Ectodermal cell (in vitro differentiated cells): ENCODE results near the gene CDH4.

Experiments
- H3K27ac ChIP-seq: 2 replicates; pipeline ENCODE4 v1.7.0; 2013; ENCODE audit warnings: mild to moderate bottlenecking, low read depth, low read length; ENCODE audit not compliant: insufficient read depth, poor library complexity, severe bottlenecking
- H3K27me3 ChIP-seq: 2 replicates; pipeline ENCODE4 v1.7.0; 2013; ENCODE audit warnings: mild to moderate bottlenecking, low read length; ENCODE audit not compliant: insufficient read depth, control insufficient read depth, poor library complexity, severe bottlenecking
- H3K36me3 ChIP-seq: one replicate; pipeline ENCODE4 v1.7.0; 2013; ENCODE audit warnings: low read length; ENCODE audit not compliant: control insufficient read depth, insufficient read depth
- H3K4me1 ChIP-seq: one replicate; pipeline ENCODE4 v1.7.0; 2013; ENCODE audit warnings: low read length; ENCODE audit not compliant: control insufficient read depth, insufficient read depth
- H3K4me3 ChIP-seq: 2 replicates; pipeline ENCODE4 v1.7.0; 2013; ENCODE audit warnings: low read depth, low read length, control low read depth; ENCODE audit not compliant: insufficient read depth
- H3K9me3 ChIP-seq: 2 replicates; pipeline ENCODE4 v1.7.0; 2013; ENCODE audit warnings: mild to moderate bottlenecking, low read length, moderate library complexity; ENCODE audit not compliant: control insufficient read depth
- WGBS, 2 experiments: methylation state at CpG; one replicate each; pipeline ENCODE4 v1.1.7; 2013; ENCODE audit warnings: missing lambda C conversion rate in 2 of 2; 5-methylcytosine and 5-hydroxymethylcytosine counted together

The CDH4 gene

GRCh38 chr20:61308477-61308774 is 56.4 kb downstream of the CDH4 start:
- Histone ChIP-seq H3K4me3 (no peak overlapping the region), H3K27ac (no peak overlapping the region), H3K36me3 (no peaks in the 10 kb centered on the region), H3K4me1 (peaks cover 7% of the 10 kb centered on the region), H3K27me3 (no peaks in the 10 kb centered on the region), H3K9me3 (no peaks in the 10 kb centered on the region)
- WGBS, 2 experiments, result 68 to 81% methylated on average over 2 of the region's 2 CpGs

GRCh38 chr20:61310954-61311353 is 58.9 kb downstream of the CDH4 start:
- WGBS, 2 experiments, result 95 to 100% methylated on average over 3 to 4 of the region's 7 CpGs

GRCh38 chr20:61311656-61312387 is 59.8 kb downstream of the CDH4 start:
- Histone ChIP-seq H3K4me3 (no peak overlapping the region), H3K27me3 (no peaks in the 10 kb centered on the region), H3K4me1 (peaks cover 5% of the 10 kb centered on the region), H3K9me3 (no peaks in the 10 kb centered on the region), H3K36me3 (no peaks in the 10 kb centered on the region), H3K27ac (no peak overlapping the region)
- 96 to 97% methylated on average over 13 of the region's 13 CpGs for WGBS, 2 experiments

More at GRCh38 chr20:61310954-61311353, 58.9 kb downstream of the CDH4 start:
- H3K4me1 ChIP-seq, result peaks cover 7% of the 10 kb centered on the region
- no peak overlapping the region for H3K27ac ChIP-seq
- H3K27me3 ChIP-seq, result no peaks in the 10 kb centered on the region
- H3K4me3 ChIP-seq, result no peak overlapping the region
- H3K9me3 ChIP-seq, result no peaks in the 10 kb centered on the region
- H3K36me3 ChIP-seq, result no peaks in the 10 kb centered on the region

- Histone ChIP-seq H3K27ac (no peak overlapping the region), H3K4me3 (no peak overlapping the region), H3K27me3 (no peaks in the 10 kb centered on the region), H3K9me3 (no peaks in the 10 kb centered on the region), H3K36me3 (no peaks in the 10 kb centered on the region), H3K4me1 (no peaks in the 10 kb centered on the region)
- 90% methylated on average over 13 of the region's 13 CpGs for WGBS, 2 experiments
Measured at GRCh38 chr20:61312925-61313324, 60.9 kb downstream of the CDH4 start.

GRCh38 chr20:61313396-61313795 is 61.3 kb downstream of the CDH4 start:
- H3K36me3 ChIP-seq, result no peaks in the 10 kb centered on the region
- no peaks in the 10 kb centered on the region for H3K4me1 ChIP-seq
- H3K4me3 ChIP-seq, result no peak overlapping the region
- H3K27ac ChIP-seq, result no peak overlapping the region
- H3K27me3 ChIP-seq, result no peaks in the 10 kb centered on the region
- H3K9me3 ChIP-seq, result no peaks in the 10 kb centered on the region
- WGBS, 2 experiments, result 94% methylated on average over 11 of the region's 11 CpGs

DNA sequence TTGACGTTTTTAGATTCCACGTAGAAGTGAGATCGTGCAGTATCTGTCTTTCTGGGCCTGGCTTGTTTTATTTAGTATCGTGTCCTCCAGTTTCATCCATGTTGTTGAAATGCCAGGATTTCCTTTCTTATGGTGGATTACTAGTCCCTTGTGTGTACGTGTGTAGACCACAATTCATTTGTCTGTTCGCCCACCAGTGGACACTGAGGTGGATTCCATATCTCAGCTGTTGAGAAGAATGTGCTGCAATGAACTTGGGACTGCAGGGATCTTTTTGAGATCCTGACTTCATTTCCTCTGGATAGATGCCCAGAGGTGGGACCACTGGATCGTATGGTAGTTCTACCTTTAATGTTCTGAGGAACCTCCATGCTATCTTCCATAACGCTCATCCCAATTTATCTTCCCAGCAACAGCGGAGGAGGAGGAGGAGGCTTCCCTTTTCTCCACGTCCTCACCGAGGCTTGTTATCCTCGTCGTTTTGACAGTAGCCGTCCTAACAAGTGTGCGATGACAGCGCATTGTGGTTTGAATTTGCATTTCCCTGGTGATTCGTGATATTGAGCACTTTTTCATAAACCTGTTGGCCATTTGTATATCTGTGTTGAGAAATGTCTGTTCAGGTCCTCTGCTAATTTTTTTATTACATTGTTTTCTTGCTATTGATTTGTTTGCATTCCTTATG is 62.4 kb downstream of the CDH4 start:
- Histone ChIP-seq H3K36me3 (no peaks in the 10 kb centered on the region), H3K4me3 (no peak overlapping the region), H3K9me3 (no peaks in the 10 kb centered on the region), H3K4me1 (no peaks in the 10 kb centered on the region), H3K27me3 (no peaks in the 10 kb centered on the region), H3K27ac (no peak overlapping the region)
- 95% methylated on average over 17 of the region's 17 CpGs for WGBS, 2 experiments

DNA sequence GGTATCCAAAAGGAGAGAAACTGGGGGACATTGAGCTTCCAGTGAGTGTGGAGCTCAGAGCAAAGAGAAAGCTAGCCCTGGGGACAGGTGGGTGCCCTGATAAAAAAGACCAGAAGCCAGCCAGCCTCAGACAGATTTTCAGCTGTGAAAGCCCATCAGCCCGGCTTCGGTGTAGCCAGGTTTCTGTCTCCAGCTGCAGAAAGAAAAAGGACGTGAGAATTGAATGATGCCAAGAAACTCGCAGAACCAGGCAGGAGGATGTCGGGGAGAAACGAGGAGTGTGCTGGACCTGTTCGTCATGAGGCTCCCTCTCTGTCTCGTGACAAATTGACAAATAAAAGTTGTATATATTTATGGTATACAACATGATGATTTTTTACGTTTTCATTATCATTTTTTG is 63.3 kb downstream of the CDH4 start:
- Histone ChIP-seq H3K4me1 (no peaks in the 10 kb centered on the region), H3K27me3 (no peaks in the 10 kb centered on the region), H3K36me3 (no peaks in the 10 kb centered on the region), H3K9me3 (no peaks in the 10 kb centered on the region), H3K4me3 (no peak overlapping the region), H3K27ac (no peak overlapping the region)
- 94 to 95% methylated on average over 9 of the region's 9 CpGs for WGBS, 2 experiments

- Histone ChIP-seq H3K27ac (no peak overlapping the region), H3K27me3 (no peaks in the 10 kb centered on the region), H3K9me3 (no peaks in the 10 kb centered on the region), H3K4me1 (no peaks in the 10 kb centered on the region), H3K36me3 (no peaks in the 10 kb centered on the region), H3K4me3 (no peak overlapping the region)
- 90 to 92% methylated on average over 10 of the region's 10 CpGs for WGBS, 2 experiments
Measured at GRCh38 chr20:61316346-61316745, 64.3 kb downstream of the CDH4 start.

DNA sequence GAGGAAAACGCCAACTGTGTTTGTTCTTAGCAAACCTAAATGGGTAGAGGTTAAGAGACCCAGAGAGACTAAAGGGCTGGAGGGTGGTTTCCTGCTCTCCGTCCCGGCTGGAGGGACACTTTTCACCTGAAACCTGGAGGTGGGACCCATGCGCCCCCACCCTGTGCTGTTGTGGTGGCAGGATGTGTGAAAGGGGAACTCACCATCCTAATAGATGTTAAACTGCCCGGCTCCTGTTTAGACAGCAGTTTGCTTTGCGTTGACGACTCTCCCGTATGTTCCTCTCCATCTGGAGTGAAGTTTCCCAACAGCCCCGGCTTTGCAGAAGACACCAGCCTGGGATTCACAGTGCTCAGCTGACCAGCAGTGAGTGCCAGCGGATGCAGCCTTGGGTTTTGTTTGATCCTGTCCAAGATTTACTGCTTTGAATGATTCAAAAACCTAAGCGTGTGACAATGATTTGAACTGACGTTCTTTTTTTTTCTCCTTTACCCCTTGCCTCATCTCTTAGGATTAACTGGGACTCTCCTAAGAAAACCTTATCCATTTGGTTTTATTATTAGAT is 66.0 kb downstream of the CDH4 start:
- H3K9me3 ChIP-seq, result no peaks in the 10 kb centered on the region
- H3K36me3 ChIP-seq, result no peaks in the 10 kb centered on the region
- no peaks in the 10 kb centered on the region for H3K27me3 ChIP-seq
- no peak overlapping the region for H3K4me3 ChIP-seq
- 93% methylated on average over 12 of the region's 12 CpGs for WGBS, 2 experiments
- H3K4me1 ChIP-seq, result no peaks in the 10 kb centered on the region
- H3K27ac ChIP-seq, result no peak overlapping the region

- Histone ChIP-seq H3K4me3 (no peak overlapping the region), H3K27ac (no peak overlapping the region), H3K27me3 (no peaks in the 10 kb centered on the region), H3K36me3 (no peaks in the 10 kb centered on the region), H3K9me3 (no peaks in the 10 kb centered on the region), H3K4me1 (no peaks in the 10 kb centered on the region)
- whole genome bisulfite sequencing, 2 experiments, result 90 to 91% methylated on average over 21 of the region's 21 CpGs
Measured at GRCh38 chr20:61320691-61321425, 68.8 kb downstream of the CDH4 start.
